DMS53 treated with DMSO at 0.1 percent for 48 hours (cell line): Measurements from ENCODE around the gene MAPK8IP3.

Experiments used
- DNase-seq: peaks from one replicate; lab custom pipeline; 2025; ENCODE audit not compliant: unreplicated experiment; lab: John Stamatoyannopoulos, UW

MAPK8IP3 gene

GRCh38 chr16:1705688-1706385 is at the start of gene MAPK8IP3:
MAPK8IP3 (plus strand) TSS chr16:1706195; CDS start chr16:1706340, 145 bp downstream.
- DNase-seq, result peak; percentile 48

GRCh38 chr16:1656808-1657617 is 49.0 kb upstream of the MAPK8IP3 start:
- no peak for DNase-seq

- no peak for DNase-seq
Observed at GRCh38 chr16:1657841-1658240, 48.2 kb upstream of the MAPK8IP3 start.

- DNase-seq, result no peak
Observed at GRCh38 chr16:1659031-1659430, 47.0 kb upstream of the MAPK8IP3 start.

GRCh38 chr16:1661826-1662225 is 44.2 kb upstream of the MAPK8IP3 start:
- DNase-seq, result no peak

- DNase-seq, result no peak
Observed at GRCh38 chr16:1662543-1662942, 43.5 kb upstream of the MAPK8IP3 start.

- no peak for DNase-seq
Observed at GRCh38 chr16:1665829-1666228, 40.2 kb upstream of the MAPK8IP3 start.

GRCh38 chr16:1666316-1666715 is 39.7 kb upstream of the MAPK8IP3 start:
- no peak for DNase-seq

- no peak for DNase-seq
Observed at GRCh38 chr16:1667271-1667670, 38.7 kb upstream of the MAPK8IP3 start.

- no peak for DNase-seq
Observed at GRCh38 chr16:1667916-1668315, 38.1 kb upstream of the MAPK8IP3 start.

- no peak for DNase-seq
Observed at GRCh38 chr16:1668612-1669319, 37.2 kb upstream of the MAPK8IP3 start.

GRCh38 chr16:1669698-1670097 is 36.3 kb upstream of the MAPK8IP3 start:
- DNase-seq, result no peak

- no peak for DNase-seq
Observed at GRCh38 chr16:1670371-1670770, 35.6 kb upstream of the MAPK8IP3 start.

GRCh38 chr16:1670866-1671265 is 35.1 kb upstream of the MAPK8IP3 start:
- DNase-seq, result no peak

GRCh38 chr16:1673424-1674151 is 32.4 kb upstream of the MAPK8IP3 start:
- DNase-seq, result no peak

GRCh38 chr16:1674306-1674705 is 31.7 kb upstream of the MAPK8IP3 start:
- no peak for DNase-seq

GRCh38 chr16:1674751-1675664 is 31.0 kb upstream of the MAPK8IP3 start:
- DNase-seq, result no peak

- DNase-seq, result no peak
Observed at GRCh38 chr16:1676661-1677060, 29.3 kb upstream of the MAPK8IP3 start.

GRCh38 chr16:1677339-1677738 is 28.7 kb upstream of the MAPK8IP3 start:
- no peak for DNase-seq

GRCh38 chr16:1677942-1678499 is 28.0 kb upstream of the MAPK8IP3 start, which contains the start of gene JPT2:
JPT2 (plus strand) TSS chr16:1678279; CDS start chr16:1678313, 34 bp downstream.
- DNase-seq, result peak; percentile 78
